ENCODE results near the gene SLC35G3. TPM values are rescaled to one million over a fixed set of nuclear protein-coding genes. Genes with fewer than 3 reads are reported as not detected.

SLC35G3 gene
- total RNA-seq, 1 experiment from 2014 or later, result not detected

DNA sequence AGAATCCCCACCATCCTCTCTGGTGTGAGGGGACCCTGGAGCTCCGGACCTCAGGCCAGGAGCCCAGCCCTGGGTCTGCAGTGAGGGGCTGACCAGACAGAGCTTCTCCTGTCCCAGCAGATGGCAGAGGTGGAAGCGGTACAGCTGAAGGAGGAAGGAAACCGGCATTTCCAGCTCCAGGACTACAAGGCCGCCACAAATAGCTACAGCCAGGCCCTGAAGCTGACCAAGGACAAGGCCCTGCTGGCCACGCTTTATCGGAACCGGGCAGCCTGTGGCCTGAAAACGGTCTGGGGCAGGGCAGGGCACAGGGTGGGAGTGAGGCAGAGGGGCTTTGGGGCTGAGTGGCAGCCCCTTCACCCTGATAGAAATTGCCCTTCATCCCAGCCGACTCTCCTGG lies 46.0 kb downstream of the SLC35G3 start:
- Histone ChIP-seq H3K56ac (ENCODE audit: insufficient read length, low read depth, low read length) (no peak overlapping the region), H3K14ac (ENCODE audit: insufficient read depth, low read length) (no peak overlapping the region), H3K9me3 (ENCODE audit: control insufficient read depth, low read depth, low read length) (no peaks in the 10 kb centered on the region), H3K79me1 (ENCODE audit: insufficient read depth, low read depth, low read length, poor library complexity, severe bottlenecking) (no peaks in the 10 kb centered on the region), H2BK15ac (ENCODE audit: low read depth, low read length) (no peak overlapping the region), H3K9ac (ENCODE audit: extremely low read depth, insufficient read length, low read length) (no peak overlapping the region), H3K4ac (ENCODE audit: low read depth, low read length) (no peak overlapping the region), H4K8ac (replicated peaks; ENCODE audit: insufficient read length, low read depth, low read length) (no peak overlapping the region), H3K27me3 (ENCODE audit: insufficient read depth, low read length) (no peaks in the 10 kb centered on the region), H2BK120ac (ENCODE audit: low read depth, low read length, poor library complexity, severe bottlenecking) (no peak overlapping the region), H2BK20ac (ENCODE audit: low read depth, low read length, poor library complexity, severe bottlenecking) (no peak overlapping the region), H3K27ac (ENCODE audit: insufficient read length, low read depth, low read length) (no peak overlapping the region), H2BK5ac (ENCODE audit: insufficient read length, low read length) (no peak overlapping the region), H3K23ac (ENCODE audit: insufficient read length, low read depth, low read length) (no peak overlapping the region), H4K20me1 (ENCODE audit: control insufficient read depth, insufficient read depth, insufficient read length) (no peaks in the 10 kb centered on the region), H3T11ph (ENCODE audit: low read length) (no peak overlapping the region), H3K18ac (ENCODE audit: insufficient read length, low read depth, low read length) (no peak overlapping the region), H4K91ac (ENCODE audit: insufficient read length, low read depth, low read length) (no peak overlapping the region), H4K5ac (ENCODE audit: insufficient read length, low read depth, low read length) (no peak overlapping the region), H3K79me2 (ENCODE audit: insufficient read depth, low read length) (no peaks in the 10 kb centered on the region), H2BK12ac (ENCODE audit: insufficient read length, low read depth, low read length) (no peak overlapping the region), H2AK5ac (ENCODE audit: insufficient read length, low read length) (no peak overlapping the region), H3K4me2 (ENCODE audit: insufficient read depth, insufficient read length, low read length) (no peak overlapping the region), H3K23me2 (ENCODE audit: insufficient read length, low read depth, low read length, poor library complexity, severe bottlenecking) (no peaks in the 10 kb centered on the region), H2AFZ (ENCODE audit: low read length) (no peak overlapping the region), H3K4me1 (ENCODE audit: insufficient read depth, low read length) (no peaks in the 10 kb centered on the region; the same call in 1 of the 2 replicates)
- Mint-ChIP-seq H3K36me3 (ENCODE audit: insufficient read depth in 1 of 3, low read depth in 3 of 3) (no peaks in the 10 kb centered on the region), H3K4me1 (peaks cover 6 to 19% of the 10 kb centered on the region in 2 experiments), H3K9me3 (no peaks in the 10 kb centered on the region), H3K27me3 (ENCODE audit: low read depth) (peaks cover 5% of the 10 kb centered on the region), H3K27ac (no peak overlapping the region; a peak in 1 of 7 replicates), H3K4me3 (no peak overlapping the region)
- no peak for DNase-seq
- WGBS (ENCODE audit: extremely low coverage, insufficient read length, low lambda C conversion rate), result no CpG with 5 or more reads among the region's 9 CpGs
- TF ChIP-seq, protein P1, sequence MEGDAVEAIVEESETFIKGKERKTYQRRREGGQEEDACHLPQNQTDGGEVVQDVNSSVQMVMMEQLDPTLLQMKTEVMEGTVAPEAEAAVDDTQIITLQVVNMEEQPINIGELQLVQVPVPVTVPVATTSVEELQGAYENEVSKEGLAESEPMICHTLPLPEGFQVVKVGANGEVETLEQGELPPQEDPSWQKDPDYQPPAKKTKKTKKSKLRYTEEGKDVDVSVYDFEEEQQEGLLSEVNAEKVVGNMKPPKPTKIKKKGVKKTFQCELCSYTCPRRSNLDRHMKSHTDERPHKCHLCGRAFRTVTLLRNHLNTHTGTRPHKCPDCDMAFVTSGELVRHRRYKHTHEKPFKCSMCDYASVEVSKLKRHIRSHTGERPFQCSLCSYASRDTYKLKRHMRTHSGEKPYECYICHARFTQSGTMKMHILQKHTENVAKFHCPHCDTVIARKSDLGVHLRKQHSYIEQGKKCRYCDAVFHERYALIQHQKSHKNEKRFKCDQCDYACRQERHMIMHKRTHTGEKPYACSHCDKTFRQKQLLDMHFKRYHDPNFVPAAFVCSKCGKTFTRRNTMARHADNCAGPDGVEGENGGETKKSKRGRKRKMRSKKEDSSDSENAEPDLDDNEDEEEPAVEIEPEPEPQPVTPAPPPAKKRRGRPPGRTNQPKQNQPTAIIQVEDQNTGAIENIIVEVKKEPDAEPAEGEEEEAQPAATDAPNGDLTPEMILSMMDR (conservative IDR thresholded peaks at IDR 0.05), result no peak

All from H9 (cell line).